HG02610 (cell line): ENCODE measurements around the gene NCEH1.

Experiments
- ATAC-seq: cut with Tn5 transposase; IDR thresholded peaks from one replicate; pipeline ENCODE4 v1.9.1; 2021; ENCODE audit warnings: mild to moderate bottlenecking, moderate library complexity; ENCODE audit not compliant: unreplicated experiment

The NCEH1 gene

GRCh38 chr3:172648747-172649146, 62.1 kb downstream of the NCEH1 start:
- ATAC-seq, result no peak

DNA sequence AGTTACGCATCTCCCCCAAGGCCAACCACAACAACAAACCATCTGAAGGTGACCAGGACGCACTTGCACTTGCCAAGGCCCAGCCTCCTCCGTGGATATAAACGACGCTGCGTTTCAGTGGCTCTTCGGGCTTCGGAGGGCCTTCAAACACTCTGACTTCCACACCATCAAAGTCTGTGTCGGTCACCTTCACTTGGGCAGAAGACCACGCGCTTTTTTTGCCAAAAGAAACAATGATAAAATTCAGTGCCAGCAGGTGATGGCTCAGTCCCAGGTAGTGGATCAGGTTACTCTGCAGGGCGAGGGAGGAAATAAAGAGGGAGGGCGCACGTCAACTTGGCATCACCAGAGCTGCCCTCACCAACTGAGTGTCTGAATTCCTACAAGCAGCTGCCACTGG, 63.0 kb downstream of the NCEH1 start:
- ATAC-seq, result no peak

DNA sequence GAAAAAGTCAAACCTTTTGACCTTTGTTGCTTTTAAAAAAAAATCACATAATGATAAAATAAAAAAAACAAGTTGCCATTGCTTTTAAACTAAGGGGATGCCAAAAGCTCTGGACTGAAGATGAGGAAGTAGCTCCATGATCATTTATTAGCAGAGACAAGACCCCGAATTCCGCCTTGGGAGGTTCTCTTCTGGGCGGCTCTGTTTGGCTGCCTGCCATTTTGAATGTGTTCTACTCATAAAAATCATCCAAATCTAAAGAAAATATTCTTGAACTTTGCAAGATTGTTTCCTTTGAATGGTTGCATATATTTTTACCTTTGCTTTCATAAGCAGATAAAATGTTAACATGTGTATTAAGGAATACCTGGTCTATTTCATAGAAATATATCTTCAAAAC, 63.8 kb downstream of the NCEH1 start:
- no peak for ATAC-seq

GRCh38 chr3:172646439-172647015, 64.3 kb downstream of the NCEH1 start:
- no peak for ATAC-seq

DNA sequence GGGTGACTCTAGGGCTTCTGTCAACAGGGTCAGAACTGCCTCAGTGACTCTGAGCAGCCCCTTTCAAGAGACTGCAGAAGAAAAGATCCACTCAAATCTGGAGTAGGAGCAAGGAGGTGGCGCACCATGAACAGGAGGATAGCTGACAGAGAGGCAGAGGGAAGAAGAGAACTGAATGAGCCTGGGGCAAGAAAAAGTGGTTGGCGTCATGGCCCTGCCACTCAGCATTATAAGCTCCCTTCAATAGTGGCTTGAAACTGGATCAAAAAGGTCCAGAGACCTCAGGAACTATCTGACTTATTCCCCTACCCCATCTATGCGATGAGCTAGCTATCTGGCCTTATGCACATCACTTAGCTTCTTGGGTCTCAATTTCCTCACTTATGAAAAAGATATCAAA, 66.6 kb downstream of the NCEH1 start:
- no peak for ATAC-seq

- ATAC-seq, result no peak
Observed at GRCh38 chr3:172643506-172644179, 67.2 kb downstream of the NCEH1 start.

GRCh38 chr3:172641291-172641690, 69.6 kb downstream of the NCEH1 start:
- no peak for ATAC-seq

DNA sequence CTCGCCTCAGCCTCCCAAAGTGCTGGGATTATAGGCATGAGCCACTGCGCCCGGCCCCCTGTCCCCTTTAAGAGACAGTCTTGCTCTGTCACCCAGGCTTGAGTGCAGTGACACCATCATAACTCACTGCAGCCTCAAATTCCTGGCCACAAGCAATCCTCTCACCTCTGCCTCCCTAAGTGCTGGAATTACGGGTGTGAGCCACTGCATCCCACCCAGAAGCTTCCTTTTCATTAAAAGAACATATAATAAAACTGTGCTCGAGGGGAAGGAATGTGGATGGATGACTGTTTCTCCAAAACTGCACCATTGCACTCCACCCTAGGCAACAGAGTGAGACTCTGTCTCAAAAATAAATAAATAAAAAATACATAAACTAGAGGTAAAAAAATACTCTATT, 70.1 kb downstream of the NCEH1 start:
- no peak for ATAC-seq

DNA sequence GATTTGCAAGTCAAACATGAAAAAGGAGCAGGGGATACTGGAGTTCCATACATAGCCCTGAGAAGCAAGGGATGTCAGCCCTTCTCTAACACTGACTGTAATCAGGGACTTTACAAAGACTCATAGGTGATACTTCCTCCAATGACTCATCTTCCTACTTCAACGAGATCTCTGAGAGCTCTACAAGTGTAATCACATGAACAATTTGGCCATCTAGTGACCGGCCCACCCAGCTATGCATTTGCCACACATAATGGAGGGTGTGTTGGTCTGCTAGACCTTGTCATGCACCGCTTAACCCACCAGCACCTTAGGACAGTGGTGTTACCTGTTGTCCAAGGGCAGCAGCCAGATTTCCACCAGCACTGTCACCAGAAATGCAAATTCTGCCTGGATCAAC, 75.3 kb downstream of the NCEH1 start:
- peak; percentile 100 for ATAC-seq

- no peak for ATAC-seq
Observed at GRCh38 chr3:172634948-172635347, 75.9 kb downstream of the NCEH1 start.

- no peak for ATAC-seq
Observed at GRCh38 chr3:172630316-172630715, 80.6 kb downstream of the NCEH1 start.

- ATAC-seq, result no peak
Observed at GRCh38 chr3:172629470-172629869, 81.4 kb downstream of the NCEH1 start.

DNA sequence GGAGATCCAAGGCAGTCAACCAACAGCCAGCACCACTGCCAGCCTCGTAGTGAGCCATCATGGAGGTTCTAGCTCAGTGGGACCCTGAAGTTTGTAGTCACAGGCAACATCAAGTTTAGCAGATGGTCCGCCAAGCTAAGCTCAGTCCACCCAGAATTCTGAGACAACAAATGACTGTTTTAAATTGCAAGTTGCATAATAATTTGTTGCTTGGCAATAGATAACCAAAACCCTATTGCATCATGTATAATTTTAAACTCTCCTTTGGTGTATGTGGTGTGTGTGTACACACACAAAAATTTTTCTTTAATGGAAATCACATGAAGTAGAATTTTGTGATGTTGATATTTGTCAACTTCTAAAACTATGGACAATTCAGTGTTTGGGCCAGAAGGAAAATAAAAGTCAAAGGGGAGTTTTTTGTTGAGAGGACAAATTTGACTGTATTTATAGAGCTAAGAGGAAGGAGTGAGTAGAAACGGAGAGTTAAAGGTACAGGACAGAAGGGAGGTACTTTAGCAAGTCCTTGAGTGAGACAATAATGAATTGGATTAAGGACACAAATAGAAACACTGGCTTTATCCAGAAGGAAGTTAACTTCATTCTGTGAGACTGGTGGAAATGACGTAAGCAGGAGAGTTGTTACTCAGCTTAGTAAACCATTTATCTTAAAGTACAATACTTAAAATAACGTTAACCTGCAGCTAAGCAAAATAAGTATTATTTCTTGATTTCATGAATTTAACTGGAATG, 83.6 kb downstream of the NCEH1 start:
- no peak for ATAC-seq

DNA sequence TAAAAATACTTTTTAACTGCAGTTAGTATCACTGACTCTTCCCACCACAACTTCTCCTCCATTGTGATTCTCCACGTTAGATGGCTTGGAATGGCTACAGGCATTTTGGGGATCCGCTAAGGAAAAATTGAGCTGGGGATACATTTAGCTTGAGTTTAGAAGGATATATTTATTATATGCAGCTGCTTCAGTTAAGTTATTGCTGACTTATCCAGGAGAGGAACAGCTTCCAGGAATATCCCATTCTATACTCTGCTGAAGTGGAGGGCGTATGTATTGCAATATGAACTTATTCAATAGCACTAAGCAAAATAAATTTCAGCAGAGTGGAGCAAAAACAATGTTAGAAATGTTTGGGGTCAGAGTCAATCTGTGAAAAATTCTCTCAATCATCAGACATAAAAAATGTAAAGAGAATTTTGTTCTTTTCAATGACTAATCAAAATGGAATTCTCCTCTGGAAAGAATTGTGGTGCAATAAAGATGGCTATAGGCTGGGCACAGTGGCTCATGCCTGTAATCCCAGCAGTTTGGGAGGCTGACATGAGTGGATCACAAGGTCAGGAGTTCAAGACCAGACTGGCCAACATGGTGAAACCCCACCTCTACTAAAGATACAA, 84.7 kb downstream of the NCEH1 start:
- ATAC-seq, result no peak

- no peak for ATAC-seq
Observed at GRCh38 chr3:172625404-172625803, 85.5 kb downstream of the NCEH1 start.

DNA sequence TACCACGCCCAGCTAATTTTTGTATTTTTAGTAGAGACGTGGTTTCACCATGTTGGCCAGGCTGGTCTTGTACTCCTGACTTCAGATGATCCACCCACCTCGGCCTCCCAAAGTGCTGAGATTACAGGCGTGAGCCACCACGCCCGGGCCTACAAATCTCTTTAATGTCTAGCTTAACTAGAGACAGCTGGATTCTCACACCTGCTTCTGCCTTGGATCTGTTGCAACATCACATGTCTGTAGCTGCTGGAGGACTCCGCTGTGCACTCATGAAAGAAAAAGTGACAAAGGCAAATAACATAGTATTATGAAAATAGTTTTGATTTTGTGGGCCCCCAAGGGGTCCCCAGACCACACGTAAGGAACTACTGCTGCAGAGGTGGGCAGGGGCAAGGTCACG, 85.9 kb downstream of the NCEH1 start:
- no peak for ATAC-seq

- no peak for ATAC-seq
Observed at GRCh38 chr3:172622916-172623700, 87.8 kb downstream of the NCEH1 start.

- ATAC-seq, result no peak
Observed at GRCh38 chr3:172622156-172622555, 88.7 kb downstream of the NCEH1 start.

DNA sequence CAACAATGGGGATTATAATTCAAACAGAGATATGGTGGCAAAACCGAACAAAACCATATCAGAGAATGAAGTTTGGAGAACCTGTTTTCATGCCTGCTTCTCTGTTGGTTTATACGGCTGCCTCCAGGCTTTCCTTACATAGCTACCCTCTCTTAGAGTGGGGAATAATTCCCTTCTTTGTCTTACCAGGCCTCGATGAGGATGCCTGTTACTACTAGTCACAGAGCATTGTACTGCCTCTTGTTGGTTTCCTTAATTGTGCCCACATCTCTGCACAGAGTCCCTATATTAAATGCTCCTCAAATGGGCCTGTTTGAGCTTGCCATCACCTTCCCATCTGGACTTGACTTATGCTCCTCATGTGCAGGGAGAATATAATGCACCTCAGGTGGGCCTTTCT, 92.9 kb downstream of the NCEH1 start:
- no peak for ATAC-seq

- no peak for ATAC-seq
Observed at GRCh38 chr3:172617013-172617706, 93.7 kb downstream of the NCEH1 start.
